Activated T-cell treated with anti-CD3 and anti-CD28 coated beads, Interleukin-2, amount 50 U/mL, for 24 hours (primary cell): Measurements from ENCODE around the gene MYLK.

Experiments used
- DNase-seq: peaks from one replicate; pipeline ENCODE4 v3.0.0-alpha.2; 2020
- H3K27ac Mint-ChIP-seq: 2 replicates; pipeline ENCODE4 v1.8.0; 2020; ENCODE audit warnings: mild to moderate bottlenecking, mixed read lengths
- H3K27me3 Mint-ChIP-seq: 2 replicates; pipeline ENCODE4 v1.8.0; 2020; ENCODE audit warnings: mixed read lengths
- H3K36me3 Mint-ChIP-seq: 2 replicates; pipeline ENCODE4 v1.8.0; 2020; ENCODE audit warnings: low read depth, mixed read lengths
- H3K4me1 Mint-ChIP-seq: 2 replicates; pipeline ENCODE4 v1.8.0; 2020; ENCODE audit warnings: low read depth, mixed read lengths
- H3K4me3 Mint-ChIP-seq: 2 replicates; pipeline ENCODE4 v1.8.0; 2020; ENCODE audit warnings: mild to moderate bottlenecking, moderate library complexity, mixed read lengths
- H3K9me3 Mint-ChIP-seq: 2 replicates; pipeline ENCODE4 v1.8.0; 2020; ENCODE audit warnings: mixed read lengths

The MYLK gene

GRCh38 chr3:123668906-123669305, 215.2 kb downstream of the MYLK start:
- Mint-ChIP-seq H3K4me1 (peaks cover 6% of the 10 kb centered on the region), H3K36me3 (no peaks in the 10 kb centered on the region), H3K9me3 (no peaks in the 10 kb centered on the region), H3K27me3 (peaks cover 15% of the 10 kb centered on the region), H3K4me3 (no peak overlapping the region), H3K27ac (no peak overlapping the region)
- DNase-seq: no peak

- no peak for DNase-seq
- H3K27ac Mint-ChIP-seq: no peak overlapping the region
- H3K9me3 Mint-ChIP-seq: no peaks in the 10 kb centered on the region
- no peaks in the 10 kb centered on the region for H3K36me3 Mint-ChIP-seq
- peaks cover 22% of the 10 kb centered on the region for H3K27me3 Mint-ChIP-seq
- H3K4me3 Mint-ChIP-seq: no peak overlapping the region
- H3K4me1 Mint-ChIP-seq: peaks cover 6% of the 10 kb centered on the region
These were observed 216.3 kb downstream of the MYLK start for GRCh38 chr3:123667784-123668183.

GRCh38 chr3:123664753-123665152, 219.4 kb downstream of the MYLK start:
- Mint-ChIP-seq H3K27me3 (peaks cover 24% of the 10 kb centered on the region), H3K36me3 (no peaks in the 10 kb centered on the region), H3K4me1 (peaks cover 6% of the 10 kb centered on the region), H3K4me3 (no peak overlapping the region), H3K9me3 (no peaks in the 10 kb centered on the region), H3K27ac (no peak overlapping the region)
- no peak for DNase-seq

GRCh38 chr3:123663977-123664376, 220.2 kb downstream of the MYLK start:
- no peaks in the 10 kb centered on the region for H3K9me3 Mint-ChIP-seq
- no peak overlapping the region for H3K27ac Mint-ChIP-seq
- peaks cover 27% of the 10 kb centered on the region for H3K27me3 Mint-ChIP-seq
- H3K4me3 Mint-ChIP-seq: no peak overlapping the region
- H3K4me1 Mint-ChIP-seq: peaks cover 6% of the 10 kb centered on the region
- DNase-seq: no peak
- H3K36me3 Mint-ChIP-seq: no peaks in the 10 kb centered on the region

GRCh38 chr3:123661973-123662372, 222.2 kb downstream of the MYLK start:
- Mint-ChIP-seq H3K4me3 (no peak overlapping the region), H3K4me1 (peaks cover 2% of the 10 kb centered on the region), H3K27me3 (peaks cover 24% of the 10 kb centered on the region)

GRCh38 chr3:123660900-123661299, 223.2 kb downstream of the MYLK start:
- Mint-ChIP-seq H3K4me1 (no peaks in the 10 kb centered on the region), H3K4me3 (no peak overlapping the region), H3K36me3 (no peaks in the 10 kb centered on the region), H3K27me3 (peaks cover 17% of the 10 kb centered on the region), H3K9me3 (peaks cover 6% of the 10 kb centered on the region), H3K27ac (no peak overlapping the region)
- no peak for DNase-seq

More at GRCh38 chr3:123661973-123662372, 222.2 kb downstream of the MYLK start:
- H3K36me3 Mint-ChIP-seq: no peaks in the 10 kb centered on the region
- peaks cover 3% of the 10 kb centered on the region for H3K9me3 Mint-ChIP-seq
- no peak overlapping the region for H3K27ac Mint-ChIP-seq
- no peak for DNase-seq

GRCh38 chr3:123660141-123660675, 223.9 kb downstream of the MYLK start:
- H3K36me3 Mint-ChIP-seq: no peaks in the 10 kb centered on the region
- peaks cover 17% of the 10 kb centered on the region for H3K27me3 Mint-ChIP-seq
- no peaks in the 10 kb centered on the region for H3K4me1 Mint-ChIP-seq
- no peak for DNase-seq
- no peak overlapping the region for H3K4me3 Mint-ChIP-seq
- H3K27ac Mint-ChIP-seq: no peak overlapping the region
- peaks cover 6% of the 10 kb centered on the region for H3K9me3 Mint-ChIP-seq

GRCh38 chr3:123658852-123659206, 225.3 kb downstream of the MYLK start:
- Mint-ChIP-seq H3K9me3 (peaks cover 6% of the 10 kb centered on the region), H3K4me3 (no peak overlapping the region), H3K4me1 (no peaks in the 10 kb centered on the region), H3K36me3 (no peaks in the 10 kb centered on the region), H3K27ac (no peak overlapping the region), H3K27me3 (peaks cover 17% of the 10 kb centered on the region)
- no peak for DNase-seq

- peaks cover 15% of the 10 kb centered on the region for H3K27me3 Mint-ChIP-seq
- no peak overlapping the region for H3K27ac Mint-ChIP-seq
- H3K4me1 Mint-ChIP-seq: no peaks in the 10 kb centered on the region
- DNase-seq: no peak
- H3K36me3 Mint-ChIP-seq: no peaks in the 10 kb centered on the region
- H3K4me3 Mint-ChIP-seq: no peak overlapping the region
- peaks cover 6% of the 10 kb centered on the region for H3K9me3 Mint-ChIP-seq
These were observed 225.8 kb downstream of the MYLK start for GRCh38 chr3:123658118-123658851.

GRCh38 chr3:123657568-123657967, 226.6 kb downstream of the MYLK start:
- no peak overlapping the region for H3K4me3 Mint-ChIP-seq
- peaks cover 9% of the 10 kb centered on the region for H3K27me3 Mint-ChIP-seq
- no peaks in the 10 kb centered on the region for H3K36me3 Mint-ChIP-seq
- no peak overlapping the region for H3K27ac Mint-ChIP-seq
- DNase-seq: no peak
- H3K9me3 Mint-ChIP-seq: peaks cover 6% of the 10 kb centered on the region
- H3K4me1 Mint-ChIP-seq: no peaks in the 10 kb centered on the region

- no peak for DNase-seq
- no peak overlapping the region for H3K27ac Mint-ChIP-seq
- H3K36me3 Mint-ChIP-seq: no peaks in the 10 kb centered on the region
- H3K27me3 Mint-ChIP-seq: peaks cover 9% of the 10 kb centered on the region
- H3K4me3 Mint-ChIP-seq: no peak overlapping the region
- no peaks in the 10 kb centered on the region for H3K4me1 Mint-ChIP-seq
- H3K9me3 Mint-ChIP-seq: peaks cover 6% of the 10 kb centered on the region
These were observed 227.0 kb downstream of the MYLK start for GRCh38 chr3:123657111-123657510.

GRCh38 chr3:123656691-123657090, 227.4 kb downstream of the MYLK start:
- H3K9me3 Mint-ChIP-seq: peaks cover 6% of the 10 kb centered on the region
- H3K4me3 Mint-ChIP-seq: no peak overlapping the region
- no peaks in the 10 kb centered on the region for H3K36me3 Mint-ChIP-seq
- H3K27ac Mint-ChIP-seq: no peak overlapping the region
- no peaks in the 10 kb centered on the region for H3K4me1 Mint-ChIP-seq
- DNase-seq: no peak
- H3K27me3 Mint-ChIP-seq: peaks cover 9% of the 10 kb centered on the region

GRCh38 chr3:123656274-123656673, 227.9 kb downstream of the MYLK start:
- Mint-ChIP-seq H3K4me1 (no peaks in the 10 kb centered on the region), H3K9me3 (peaks cover 6% of the 10 kb centered on the region), H3K36me3 (no peaks in the 10 kb centered on the region), H3K27me3 (peaks cover 9% of the 10 kb centered on the region), H3K4me3 (no peak overlapping the region), H3K27ac (no peak overlapping the region)
- DNase-seq: no peak

GRCh38 chr3:123655400-123655799, 228.7 kb downstream of the MYLK start:
- H3K4me1 Mint-ChIP-seq: no peaks in the 10 kb centered on the region
- peaks cover 6% of the 10 kb centered on the region for H3K9me3 Mint-ChIP-seq
- H3K4me3 Mint-ChIP-seq: no peak overlapping the region
- peaks cover 5% of the 10 kb centered on the region for H3K27me3 Mint-ChIP-seq
- no peak for DNase-seq
- no peak overlapping the region for H3K27ac Mint-ChIP-seq
- H3K36me3 Mint-ChIP-seq: no peaks in the 10 kb centered on the region

GRCh38 chr3:123653221-123653682, 230.9 kb downstream of the MYLK start:
- H3K9me3 Mint-ChIP-seq: peaks cover 6% of the 10 kb centered on the region
- DNase-seq: no peak
- no peak overlapping the region for H3K4me3 Mint-ChIP-seq
- H3K36me3 Mint-ChIP-seq: no peaks in the 10 kb centered on the region
- H3K4me1 Mint-ChIP-seq: no peaks in the 10 kb centered on the region
- no peaks in the 10 kb centered on the region for H3K27me3 Mint-ChIP-seq
- H3K27ac Mint-ChIP-seq: no peak overlapping the region
